ENCODE results near the gene ARSD. TPM values are rescaled to one million over a fixed set of nuclear protein-coding genes. Genes with fewer than 3 reads are reported as not detected.

ARSD gene
- total and polyA plus RNA-seq, 2 of the 13 experiments (the other 11 are each of a cell fraction or from before 2014, with no cell fraction given): 4.8 to 6.8 TPM

DNA sequence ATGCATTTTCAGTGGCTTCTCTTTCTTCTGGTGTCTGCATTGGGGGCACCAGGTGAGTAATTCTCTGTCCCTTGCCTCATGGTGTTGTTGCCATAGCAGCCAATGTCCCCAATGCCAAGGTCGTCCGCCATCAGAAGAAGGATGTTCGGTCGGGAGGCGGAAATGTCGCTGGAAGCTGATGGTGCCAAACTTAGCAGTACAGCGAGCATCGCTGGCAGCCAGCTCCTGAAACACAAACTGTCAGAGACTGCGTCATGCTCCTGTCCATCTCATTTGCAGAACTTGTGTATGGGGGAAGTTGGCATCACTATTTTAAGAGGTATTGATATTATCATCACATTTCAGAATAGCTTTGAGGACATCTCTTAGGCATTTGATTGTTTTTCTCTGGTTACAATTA, 29.1 kb upstream of the ARSD start:
- no peak overlapping the region for H3K4me2 ChIP-seq (ENCODE audit: low read depth, low read length)
- no peaks in the 10 kb centered on the region for H4K20me1 ChIP-seq (ENCODE audit: insufficient read depth, low read length)
- BruUV-seq (replicated peaks): no TSS peak
- no peak overlapping the region for H3K9ac ChIP-seq (ENCODE audit: insufficient read depth, low read depth, low read length)
- H3K27me3 ChIP-seq (ENCODE audit: control insufficient read depth in 1 of 2, insufficient read depth in 2 of 2, low read length in 2 of 2): no peaks in the 10 kb centered on the region
- in situ Hi-C loops (cut with HindIII; ENCODE audit: extremely low pct_ligation_motif_present, low pct_unique_long_range_greater_than_20kb): no loop called here
- intact Hi-C loops (cut with micrococcal nuclease; ENCODE audit: unreplicated experiment): no loop called here
- 97% methylated on average over 9 of the region's 9 CpGs for WGBS (ENCODE audit: low lambda C conversion rate)
- FAIRE-seq (no peak), DNase-seq (ENCODE audit: low spot score) (no peak), ATAC-seq (no peak)
- ChIA-PET CTCF (ENCODE audit: low intra/inter-chr PET ratio, low total read pairs) (no interaction called here), POLR2A (no interaction called here)
- H3K9me3 ChIP-seq (ENCODE audit: low read length): no peaks in the 10 kb centered on the region
- H3K4me3 ChIP-seq (replicated peaks in 1 of 3; ENCODE audit: insufficient read depth in 1 of 3, low read depth in 2 of 3, low read length in 3 of 3): no peak overlapping the region
- peaks cover 21% of the 10 kb centered on the region for H3K79me2 ChIP-seq (ENCODE audit: insufficient read depth, low read length)
- peaks cover 2 to 11% of the 10 kb centered on the region in 2 experiments; a peak in 2 of 5 replicates for H3K36me3 ChIP-seq (replicated peaks in 1 of 2; ENCODE audit: control insufficient read depth in 1 of 2, insufficient read depth in 2 of 2, low read length in 2 of 2)
- H2AFZ ChIP-seq (ENCODE audit: low read length): no peak overlapping the region
- H3K4me1 ChIP-seq (ENCODE audit: insufficient read depth, low read length): peaks cover 23% of the 10 kb centered on the region
- no peak overlapping the region for H3K27ac ChIP-seq (ENCODE audit: extremely low read length, insufficient read depth, low read length)
- TF ChIP-seq ZFP90 (CRISPR knock-in tag; IDR thresholded peaks at IDR 0.05; ENCODE audit: borderline replicate concordance) (no peak), HMGXB3 (CRISPR knock-in tag; IDR thresholded peaks at IDR 0.05; ENCODE audit: borderline replicate concordance) (no peak), NAIF1 (CRISPR knock-in tag; IDR thresholded peaks at IDR 0.05; ENCODE audit: borderline replicate concordance) (no peak), ZNF18 (CRISPR knock-in tag; IDR thresholded peaks at IDR 0.05; ENCODE audit: insufficient replicate concordance) (no peak), ATF6 (CRISPR knock-in tag; conservative IDR thresholded peaks at IDR 0.05) (no peak), ONECUT2 (CRISPR knock-in tag; IDR thresholded peaks at IDR 0.05) (no peak), PLSCR1 (CRISPR knock-in tag; IDR thresholded peaks at IDR 0.05; ENCODE audit: borderline replicate concordance) (no peak), ZNF333 (CRISPR knock-in tag; IDR thresholded peaks at IDR 0.05; ENCODE audit: borderline replicate concordance) (no peak)
- TF ChIP-seq, protein P1, sequence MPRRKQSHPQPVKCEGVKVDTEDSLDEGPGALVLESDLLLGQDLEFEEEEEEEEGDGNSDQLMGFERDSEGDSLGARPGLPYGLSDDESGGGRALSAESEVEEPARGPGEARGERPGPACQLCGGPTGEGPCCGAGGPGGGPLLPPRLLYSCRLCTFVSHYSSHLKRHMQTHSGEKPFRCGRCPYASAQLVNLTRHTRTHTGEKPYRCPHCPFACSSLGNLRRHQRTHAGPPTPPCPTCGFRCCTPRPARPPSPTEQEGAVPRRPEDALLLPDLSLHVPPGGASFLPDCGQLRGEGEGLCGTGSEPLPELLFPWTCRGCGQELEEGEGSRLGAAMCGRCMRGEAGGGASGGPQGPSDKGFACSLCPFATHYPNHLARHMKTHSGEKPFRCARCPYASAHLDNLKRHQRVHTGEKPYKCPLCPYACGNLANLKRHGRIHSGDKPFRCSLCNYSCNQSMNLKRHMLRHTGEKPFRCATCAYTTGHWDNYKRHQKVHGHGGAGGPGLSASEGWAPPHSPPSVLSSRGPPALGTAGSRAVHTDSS (CRISPR knock-in tag; conservative IDR thresholded peaks at IDR 0.05): no peak
- TF ChIP-seq, protein P2, sequence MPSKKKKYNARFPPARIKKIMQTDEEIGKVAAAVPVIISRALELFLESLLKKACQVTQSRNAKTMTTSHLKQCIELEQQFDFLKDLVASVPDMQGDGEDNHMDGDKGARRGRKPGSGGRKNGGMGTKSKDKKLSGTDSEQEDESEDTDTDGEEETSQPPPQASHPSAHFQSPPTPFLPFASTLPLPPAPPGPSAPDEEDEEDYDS (CRISPR knock-in tag; IDR thresholded peaks at IDR 0.05): no peak
